Left lobe of liver (tissue), 2 donors: Measurements from ENCODE around the gene METTL24. TPM values are rescaled to one million over a fixed set of nuclear protein-coding genes. Genes with fewer than 3 reads are reported as not detected.
A peak's percentile ranks its signal among the peaks of the same experiment; 100 is the strongest.
"Not testable (repeated sequence)": the region's sequence is repeated elsewhere in the genome, so short reads cannot be mapped to it uniquely, and the experiment has no call there.

Source experiments
- ATAC-seq: fragments of 200-7000 bp; cut with Tn5 transposase; one replicate; pipeline ENCODE4 v1.9.1; 2020; ENCODE audit warnings: mild to moderate bottlenecking, moderate library complexity
- DNase-seq: peaks from one replicate; pipeline ENCODE4 v3.0.0-alpha.2; 2020; ENCODE audit warnings: low spot score
- total RNA-seq: library from RNA; stranded (reverse); gene quantifications from one replicate; pipeline ENCODE4 v1.2.1, GENCODE V29; 2021
- donor health status: DM: no; HTN: no; CAD: no; lungs with moderate emphysema.
- donor health status: DM: no; HTN: yes; CAD: no.

Gene METTL24
- total RNA-seq, 1 donor from 2014 or later = 0.48 TPM

DNA sequence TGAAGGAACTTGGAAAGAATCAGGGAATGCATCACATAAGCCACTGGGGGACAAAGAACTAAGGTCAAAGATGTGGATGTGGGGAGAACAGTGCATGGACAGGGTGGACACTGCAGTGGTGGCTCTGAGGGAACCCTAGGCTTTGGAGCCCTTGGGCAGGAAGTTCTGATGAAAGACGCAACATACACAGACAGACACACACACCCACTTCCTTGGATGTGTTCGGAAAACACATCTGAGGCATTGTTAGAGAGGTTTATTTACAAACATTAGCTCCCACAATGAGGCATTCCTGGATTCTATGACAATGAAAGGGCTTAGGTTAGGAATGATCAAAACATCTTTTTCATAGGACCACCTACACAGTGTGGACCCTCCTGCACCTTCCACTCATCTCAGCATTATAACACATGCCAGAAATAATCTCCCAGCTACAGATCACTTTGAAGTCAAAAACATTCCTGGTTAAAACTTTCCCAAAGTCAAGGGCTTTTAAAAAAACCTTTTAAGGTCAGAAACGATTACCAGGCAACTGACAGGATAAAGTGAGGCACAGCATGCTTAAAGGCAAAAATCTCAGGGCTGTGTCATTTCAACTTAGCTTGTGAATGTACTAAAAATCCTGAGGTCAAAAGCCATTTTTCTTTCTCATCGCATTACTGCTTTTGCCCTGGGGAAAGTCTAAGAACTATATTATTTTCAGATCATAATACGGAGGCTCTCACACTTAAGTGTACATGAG is 6.4 kb upstream of the METTL24 start:
- no peak for ATAC-seq

DNA sequence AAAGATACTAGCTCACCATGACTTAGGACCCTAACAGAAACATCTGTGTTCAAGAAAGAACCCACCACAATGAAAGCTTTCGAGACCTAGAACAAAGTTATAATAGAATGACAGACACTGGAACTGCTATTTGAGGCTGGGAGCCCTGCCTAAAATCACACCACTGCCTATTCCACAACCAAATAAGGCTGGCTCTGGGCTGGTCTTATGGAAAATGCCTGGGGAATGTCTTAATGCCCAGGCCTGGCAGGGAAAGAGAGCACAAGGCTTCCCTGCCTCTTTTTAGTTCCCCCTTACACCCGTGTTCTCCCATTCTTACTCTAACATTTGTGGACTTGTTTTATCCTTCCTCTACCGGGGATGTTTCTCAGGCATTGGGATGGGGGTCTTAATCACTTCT is 5.6 kb upstream of the METTL24 start:
- no peak for ATAC-seq
- no peak for DNase-seq

More for the DNA sequence above, 6.4 kb upstream of the METTL24 start:
- no peak for DNase-seq

GRCh38 chr6:110360676-110361075 is 2.5 kb upstream of the METTL24 start:
- ATAC-seq = peak; percentile 67

DNA sequence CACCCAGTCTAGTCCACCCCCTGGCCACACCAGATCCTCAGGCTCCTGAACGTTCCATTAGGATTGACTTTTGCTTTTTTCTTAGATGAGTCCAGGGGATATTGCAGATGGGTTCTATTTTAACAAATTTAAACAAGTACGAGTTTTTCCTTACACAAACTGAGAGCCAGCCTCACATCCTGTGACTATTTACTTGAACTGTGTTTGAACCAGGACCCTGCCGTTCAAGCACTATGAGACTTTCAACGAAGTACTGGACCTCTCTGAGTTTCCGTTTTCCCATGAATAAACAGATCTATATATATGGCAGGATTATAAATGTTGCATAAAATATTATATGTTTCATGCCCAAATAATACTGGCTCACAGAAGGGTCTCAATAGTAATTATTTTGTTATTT is 1.4 kb upstream of the METTL24 start:
- ATAC-seq = no peak
- no peak for DNase-seq

More at GRCh38 chr6:110360676-110361075, 2.5 kb upstream of the METTL24 start:
- DNase-seq = no peak

- DNase-seq = no peak
- peak; percentile 12 for ATAC-seq
Measured at GRCh38 chr6:110358553-110359160, 508 bp upstream of the METTL24 start.

- DNase-seq = no peak
- no peak for ATAC-seq
Measured at GRCh38 chr6:110357298-110357663, 868 bp downstream of the METTL24 start.

DNA sequence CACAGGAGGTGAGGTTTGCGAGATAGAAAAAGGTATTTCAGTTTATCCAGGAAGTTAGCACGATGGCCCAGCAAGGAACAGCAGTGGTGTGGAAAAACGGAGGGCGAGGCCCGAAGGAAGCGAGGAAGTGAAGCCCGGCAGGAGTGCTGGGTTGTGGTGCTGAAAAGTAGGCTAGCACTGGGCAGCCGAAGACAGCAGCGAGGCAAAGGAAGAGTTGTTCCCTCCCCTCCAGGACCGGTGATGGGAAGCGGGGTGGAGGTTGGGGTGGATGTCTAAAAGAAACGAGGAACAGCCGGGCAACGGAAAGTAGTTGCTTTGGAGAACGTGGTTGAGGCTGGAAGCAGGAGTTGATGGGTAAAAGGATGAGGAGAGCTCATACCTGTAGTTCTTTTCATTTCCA is 1.4 kb downstream of the METTL24 start:
- DNase-seq (no peak), ATAC-seq (no peak)

DNA sequence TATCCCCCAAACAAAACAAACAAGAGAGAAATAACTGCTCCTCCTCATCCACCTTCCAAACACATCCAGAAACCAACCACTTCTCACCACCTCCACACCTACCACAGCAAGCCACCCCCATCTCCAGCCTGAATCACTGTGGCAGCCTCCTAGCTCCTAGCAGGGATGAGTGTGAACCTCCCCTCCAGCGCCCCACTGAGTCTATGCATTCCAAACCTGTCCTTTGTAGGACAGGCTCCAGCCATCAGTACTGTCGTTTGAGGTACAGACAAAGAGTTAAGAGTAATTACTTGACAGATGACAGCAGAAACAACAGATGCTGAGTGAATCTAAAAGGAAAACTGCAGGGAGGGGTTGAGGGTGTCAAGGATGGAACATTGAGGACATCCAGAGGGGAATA is 2.4 kb downstream of the METTL24 start:
- DNase-seq = no peak
- no peak for ATAC-seq

DNA sequence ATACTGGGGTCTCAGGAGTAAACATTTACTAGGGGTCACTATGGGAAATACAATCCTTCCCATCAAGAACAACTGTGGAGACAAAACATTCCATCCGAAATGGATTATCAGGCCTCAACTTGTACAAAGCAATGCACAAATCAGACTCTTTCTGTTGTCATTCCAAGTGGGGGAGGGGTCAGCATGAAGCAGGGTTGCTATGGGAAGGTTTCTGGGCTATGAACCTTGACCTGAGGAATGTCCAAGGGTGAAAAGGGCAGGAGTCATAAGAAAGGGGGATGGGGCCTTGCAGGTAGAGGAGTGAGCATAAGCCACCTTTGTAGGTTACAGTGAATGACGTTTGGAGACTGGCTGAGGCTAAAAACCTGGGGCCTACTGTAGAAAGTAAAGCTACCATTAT is 3.1 kb downstream of the METTL24 start:
- DNase-seq (no peak), ATAC-seq (no peak)

DNA sequence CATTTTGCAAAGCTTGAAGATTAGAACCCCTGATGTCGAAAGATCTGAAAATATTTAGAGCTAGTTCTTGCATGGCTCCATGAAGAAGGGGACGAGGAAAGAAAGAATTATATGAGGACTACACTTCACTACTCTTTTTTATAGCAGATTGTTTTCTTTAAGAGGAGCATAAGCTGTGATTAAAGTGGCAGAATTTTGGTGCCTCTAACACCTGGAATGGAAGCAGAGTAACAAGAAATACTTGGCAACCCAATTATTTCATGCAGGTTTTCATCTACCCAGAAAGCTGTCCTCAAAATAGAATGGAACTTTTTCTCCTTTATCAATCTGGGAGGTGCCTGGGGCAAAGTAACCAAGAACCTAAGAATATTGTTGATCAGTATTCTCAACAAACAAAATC is 4.0 kb downstream of the METTL24 start:
- no peak for ATAC-seq
- DNase-seq = no peak

DNA sequence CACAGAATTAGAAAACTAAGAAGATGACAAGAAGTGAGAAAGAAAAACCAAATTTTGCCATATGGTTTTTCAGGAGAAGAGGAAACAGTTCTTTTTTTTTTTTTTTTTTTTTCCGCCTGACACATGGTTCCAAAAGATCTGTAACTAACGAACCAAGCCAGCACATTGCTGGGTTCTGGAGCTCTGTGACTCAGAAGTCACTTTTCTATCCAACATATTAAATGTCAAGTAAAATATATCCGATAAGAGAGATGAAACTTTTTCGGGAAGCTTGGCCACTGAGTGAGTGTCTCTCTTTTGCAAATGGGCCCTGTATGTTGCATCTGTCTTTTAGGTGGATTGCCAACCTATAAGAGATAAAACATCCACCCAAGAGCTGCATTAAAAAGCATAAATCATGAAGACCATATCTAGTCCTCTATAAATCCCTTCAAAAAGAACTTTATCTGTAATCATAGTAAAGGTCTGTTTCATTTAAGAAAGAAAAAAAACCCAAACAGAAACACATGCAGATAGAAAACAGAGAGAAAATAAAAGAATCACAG is 4.6 kb downstream of the METTL24 start:
- no peak for DNase-seq
- no peak for ATAC-seq

DNA sequence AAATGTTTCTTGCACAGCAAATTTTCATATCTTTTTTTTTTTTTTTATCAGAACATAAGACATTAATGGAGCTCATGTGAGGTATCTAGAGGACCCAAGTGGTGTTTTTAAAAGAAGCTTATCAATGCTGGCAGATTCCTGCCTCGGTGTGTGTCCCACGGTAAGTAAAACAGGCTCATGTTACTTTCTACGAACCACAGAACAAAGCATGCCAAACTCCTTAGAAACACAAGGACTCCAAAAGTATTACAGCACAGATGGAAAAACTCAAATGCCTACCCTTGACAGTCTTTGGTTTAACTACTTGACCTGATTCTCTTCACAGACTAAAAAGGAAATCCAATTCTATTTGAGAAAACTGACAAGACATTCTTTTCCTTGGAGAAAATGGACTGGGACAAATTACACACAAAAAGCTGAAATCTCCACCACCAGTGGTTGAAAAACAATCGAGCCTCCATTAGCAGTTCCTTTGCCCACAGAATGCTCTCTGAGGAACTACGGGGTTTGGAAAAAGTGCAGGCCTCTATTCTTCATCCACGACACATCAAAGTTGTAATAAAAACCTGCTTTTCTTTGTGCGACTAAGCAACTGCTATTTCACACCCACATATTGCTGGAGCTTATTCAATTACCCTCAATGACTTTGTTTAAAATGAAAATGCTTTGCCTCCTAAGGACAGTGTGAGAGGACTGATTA is 5.4 kb downstream of the METTL24 start:
- no peak for ATAC-seq

GRCh38 chr6:110351986-110352385 is 6.2 kb downstream of the METTL24 start:
- no peak for DNase-seq
- ATAC-seq = no peak

More for the DNA sequence above, 5.4 kb downstream of the METTL24 start:
- no peak for DNase-seq

- DNase-seq (no peak), ATAC-seq (no peak)
Measured at GRCh38 chr6:110351546-110351945, 6.6 kb downstream of the METTL24 start.

- DNase-seq, ATAC-seq: not testable (repeated sequence)
Measured at GRCh38 chr6:110350593-110350992, 7.6 kb downstream of the METTL24 start.

DNA sequence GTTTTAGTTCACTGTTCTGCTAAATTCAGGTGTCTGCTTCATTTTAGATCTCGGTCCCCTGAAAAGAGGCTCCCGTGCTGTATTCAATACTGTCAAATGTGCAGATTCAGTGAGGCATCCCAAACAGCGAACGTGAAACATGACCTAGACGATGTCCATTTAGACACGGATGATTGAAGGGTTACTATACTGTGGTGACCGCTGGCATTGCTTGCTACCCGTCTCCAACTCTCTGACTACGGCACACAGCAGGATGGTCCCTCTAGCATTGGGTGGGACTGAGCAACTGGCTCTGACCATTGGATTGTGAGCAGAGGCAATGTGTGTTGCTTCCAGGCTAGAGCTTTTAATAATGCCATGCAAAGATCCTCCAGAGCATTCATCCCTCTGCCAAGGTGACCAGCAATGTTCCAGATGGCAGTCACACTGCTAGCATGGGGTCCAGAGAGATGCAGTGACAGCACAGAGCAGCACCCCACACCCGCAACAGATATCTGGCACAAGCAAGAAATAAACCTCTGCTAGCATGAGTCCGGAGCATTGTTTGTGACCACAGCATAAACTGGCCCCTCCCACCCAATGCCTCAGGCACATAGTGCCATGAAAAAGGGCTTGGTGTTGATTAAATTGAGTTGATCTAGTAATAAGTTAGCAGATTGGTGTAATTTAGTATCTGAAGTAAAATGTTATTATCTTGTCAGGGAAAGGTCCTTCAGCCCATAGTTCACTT is 9.0 kb downstream of the METTL24 start:
- ATAC-seq (no peak), DNase-seq (no peak)

DNA sequence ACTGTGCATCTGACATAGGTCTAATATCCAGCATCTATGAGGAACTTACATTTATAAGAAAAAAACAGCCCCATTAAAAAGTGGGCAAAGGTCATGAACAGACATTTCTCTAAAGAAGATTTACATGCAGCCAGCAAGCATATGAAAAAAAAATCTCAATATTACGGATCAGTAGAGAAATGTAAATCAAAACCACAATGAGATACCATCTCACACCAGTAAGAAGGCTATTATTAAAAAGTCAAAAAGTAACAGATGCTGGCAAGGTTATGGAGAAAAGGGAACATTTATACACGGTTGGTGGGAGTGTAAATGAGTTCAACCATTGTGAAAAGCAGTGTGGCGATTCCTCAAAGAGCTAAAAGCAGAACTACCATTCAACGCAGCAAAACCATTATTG is 13.1 kb downstream of the METTL24 start:
- DNase-seq = no peak
- ATAC-seq = no peak

- DNase-seq (no peak), ATAC-seq (no peak)
Measured at GRCh38 chr6:110342759-110343158, 15.4 kb downstream of the METTL24 start.

GRCh38 chr6:110341663-110342596 is 16.2 kb downstream of the METTL24 start:
- DNase-seq = no peak
- peak; percentile 55 for ATAC-seq

GRCh38 chr6:110341067-110341466 is 17.1 kb downstream of the METTL24 start:
- ATAC-seq (no peak), DNase-seq (no peak)
